ENCODE results near the gene POLD4. TPM values are rescaled to one million over a fixed set of nuclear protein-coding genes. Genes with fewer than 3 reads are reported as not detected.

POLD4 gene
- total and polyA plus RNA-seq, 2 of the 13 experiments (the other 11 are each of a cell fraction or from before 2014, with no cell fraction given) = 10.5 to 27.4 TPM

DNA sequence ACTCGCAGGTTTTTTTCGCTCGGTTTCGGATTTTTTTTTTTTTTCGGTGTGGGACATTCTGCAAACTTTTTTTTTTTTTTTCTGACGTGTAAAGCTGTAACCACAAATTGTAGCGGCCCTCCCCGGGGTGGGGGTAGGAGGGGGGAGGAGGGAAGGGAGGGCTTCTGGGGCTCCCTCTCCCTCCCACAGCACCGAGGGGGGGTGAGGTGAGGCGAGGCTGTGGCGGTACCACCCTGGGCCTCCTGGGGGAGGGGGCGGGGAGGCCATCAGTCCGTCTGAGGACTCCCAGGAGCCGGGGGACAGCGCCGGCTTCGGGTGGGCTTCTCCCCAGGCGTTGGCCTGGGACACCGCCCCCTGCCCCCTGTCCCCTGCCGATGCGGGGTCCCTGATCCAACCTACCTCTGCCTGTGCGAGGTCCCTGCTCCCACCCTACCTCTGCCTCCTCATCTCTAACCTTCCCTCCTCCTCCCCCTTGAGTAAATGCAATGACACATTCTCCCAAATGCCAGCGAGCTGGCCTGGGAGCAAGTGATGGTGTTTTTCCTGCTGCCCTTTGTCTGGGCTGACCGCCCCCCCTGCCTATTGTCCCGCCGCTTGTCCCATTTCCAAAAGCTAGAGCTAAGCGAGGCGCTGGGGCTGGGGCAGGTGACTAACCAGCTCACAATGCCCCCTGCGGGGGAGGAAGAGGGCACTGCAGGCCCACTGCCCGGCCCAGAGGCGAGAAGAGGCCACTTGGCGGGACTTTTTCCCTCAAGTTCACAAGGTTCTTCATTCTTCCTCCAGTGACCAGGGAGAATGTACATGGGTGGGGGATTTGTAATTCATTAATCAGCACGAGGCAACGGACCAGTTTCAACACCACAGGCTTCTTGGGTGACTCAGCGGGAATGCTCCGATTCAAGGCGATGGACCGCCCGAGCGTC is 20.6 kb upstream of the POLD4 start (continued):
- TF ChIP-seq ZNF607 (CRISPR knock-in tag; IDR thresholded peaks at IDR 0.05; ENCODE audit: borderline replicate concordance) = no peak
- TF ChIP-seq SKI (IDR thresholded peaks at IDR 0.05; ENCODE audit: partially characterized antibody) = no peak
- TF ChIP-seq ZNF713 (CRISPR knock-in tag; IDR thresholded peaks at IDR 0.05) = no peak
- no peak for TF ChIP-seq ZFP82 (CRISPR knock-in tag; IDR thresholded peaks at IDR 0.05; ENCODE audit: borderline replicate concordance)

- BruUV-seq (replicated peaks) = no TSS peak
- no peaks in the 10 kb centered on the region for H3K79me2 ChIP-seq (ENCODE audit: insufficient read depth, low read length)
- no peak within 1 kb of the TSS for H2AFZ ChIP-seq (ENCODE audit: low read length)
- H4K20me1 ChIP-seq (ENCODE audit: insufficient read depth, low read length) = no peaks in the 10 kb centered on the region
- peak within 1 kb of the TSS; percentile 69 to 75 (median 75) for H3K4me3 ChIP-seq (replicated peaks in 1 of 3; ENCODE audit: insufficient read depth in 1 of 3, low read depth in 2 of 3, low read length in 3 of 3)
- peaks cover 3 to 8% of the 10 kb centered on the region in 2 experiments; a peak in 3 of 5 replicates for H3K27me3 ChIP-seq (ENCODE audit: control insufficient read depth in 1 of 2, insufficient read depth in 2 of 2, low read length in 2 of 2)
- ChIA-PET POLR2A (interaction anchor here (0.6 to 18.5 kb wide), 10 partner anchors 9 to 734 kb away, joined by 3 to 365 read pairs (median 9); partner anchors contain the start of genes POLD4, PPP1CA, RAD9A and SSH3), CTCF (ENCODE audit: low intra/inter-chr PET ratio, low total read pairs) (interaction anchor here (1.3 kb wide), 1 partner anchor 16 kb away, joined by 9 read pairs; no protein-coding TSS in a partner anchor)
- H3K27ac ChIP-seq (ENCODE audit: extremely low read length, insufficient read depth, low read length) = no peak within 1 kb of the TSS
- no peak for FAIRE-seq
- H3K9me3 ChIP-seq (ENCODE audit: low read length) = no peaks in the 10 kb centered on the region
- WGBS (ENCODE audit: low lambda C conversion rate) = 3% methylated on average over 10 of the region's 76 CpGs
- intact Hi-C loops (cut with micrococcal nuclease; ENCODE audit: unreplicated experiment) = loop anchor here (1.0 kb wide), 1 partner anchor 17 kb away; no protein-coding TSS in a partner anchor
- DNase-seq (ENCODE audit: low spot score) = no peak
- peaks cover 26% of the 10 kb centered on the region for H3K4me1 ChIP-seq (ENCODE audit: insufficient read depth, low read length)
- in situ Hi-C loops (cut with HindIII; ENCODE audit: extremely low pct_ligation_motif_present, low pct_unique_long_range_greater_than_20kb) = no loop called here
- ATAC-seq = peak; percentile 39
- peak within 1 kb of the TSS; percentile 60 for H3K9ac ChIP-seq (ENCODE audit: insufficient read depth, low read depth, low read length)
- no peaks in the 10 kb centered on the region for H3K36me3 ChIP-seq (replicated peaks in 1 of 2; ENCODE audit: control insufficient read depth in 1 of 2, insufficient read depth in 2 of 2, low read length in 2 of 2)
- peak within 1 kb of the TSS; percentile 92 for H3K4me2 ChIP-seq (ENCODE audit: low read depth, low read length)
- no peak for TF ChIP-seq ZXDC (CRISPR knock-in tag; IDR thresholded peaks at IDR 0.05)
- no peak for TF ChIP-seq ZHX2 (IDR thresholded peaks at IDR 0.05; ENCODE audit: low read depth)
- no peak for TF ChIP-seq ZHX2 (CRISPR knock-in tag; IDR thresholded peaks at IDR 0.05; ENCODE audit: borderline replicate concordance)
Measured at GRCh38 chr11:67372993-67373647, 19.8 kb upstream of the POLD4 start, which contains the start of gene CLCF1. CLCF1 (minus strand) TSS chr11:67373598; CDS start chr11:67373539, 59 bp downstream.
